A549 (cell line): ENCODE measurements around the gene CCDC14.
"Not testable (repeated sequence)": the region's sequence is repeated elsewhere in the genome, so short reads cannot be mapped to it uniquely, and the experiment has no call there.

Experiments
- FOXS1 ChIP-seq: fragments of 250-450 bp; sonication (Bioruptor Pico); IDR thresholded peaks from 2 replicates; pipeline ENCODE4 v1.5.0; 2020; ENCODE audit warnings: mild to moderate bottlenecking, moderate library complexity
- HMGXB4 ChIP-seq: fragments of 250-450 bp; sonication (Bioruptor Pico); IDR thresholded peaks from 2 replicates; pipeline ENCODE4 v1.5.0; 2021; ENCODE audit warnings: mild to moderate bottlenecking, moderate library complexity, borderline replicate concordance
- JUN ChIP-seq, 2 experiments: fragments of >200 bp; sonication (Bioruptor Twin); formaldehyde crosslinking; IDR thresholded peaks; 2 replicates in 1 of 2; 3 replicates in 1 of 2; pipeline ENCODE4 v1.6.1; 2016 to 2017
- KDM1A ChIP-seq: fragments of 200-600 bp; sonication (generic); IDR thresholded peaks from 2 replicates; pipeline ENCODE4 v1.6.1; 2016; ENCODE audit warnings: low read depth, mild to moderate bottlenecking
- MAFK ChIP-seq: fragments of 450-650 bp; IDR thresholded peaks from 2 replicates; pipeline ENCODE4 v1.6.1; 2014; ENCODE audit not compliant: partially characterized antibody
- MAX ChIP-seq: IDR thresholded peaks from 2 replicates; pipeline ENCODE4 v1.6.1; 2012
- NFE2L2 ChIP-seq: fragments of 150-350 bp; conservative IDR thresholded peaks from 2 replicates; pipeline ENCODE4 v1.6.1; 2014; ENCODE audit warnings: low read length
- RCOR1 ChIP-seq: fragments of 150-350 bp; IDR thresholded peaks from 2 replicates; pipeline ENCODE4 v1.6.1; 2014; ENCODE audit warnings: antibody characterized with exemption, low read length, low read depth
- TF ChIP-seq, protein P1 (sequence below): fragments of >200 bp; sonication (Bioruptor Twin); formaldehyde crosslinking; IDR thresholded peaks from 3 replicates; pipeline ENCODE4 v1.5.1; 2016

- TF ChIP-seq FOXS1; NFE2L2; JUN (IDR thresholded peaks at IDR 0.05); MAX; RCOR1; KDM1A; MAFK; HMGXB4 (CRISPR knock-in tag): not testable (repeated sequence)
- TF ChIP-seq, protein P1, sequence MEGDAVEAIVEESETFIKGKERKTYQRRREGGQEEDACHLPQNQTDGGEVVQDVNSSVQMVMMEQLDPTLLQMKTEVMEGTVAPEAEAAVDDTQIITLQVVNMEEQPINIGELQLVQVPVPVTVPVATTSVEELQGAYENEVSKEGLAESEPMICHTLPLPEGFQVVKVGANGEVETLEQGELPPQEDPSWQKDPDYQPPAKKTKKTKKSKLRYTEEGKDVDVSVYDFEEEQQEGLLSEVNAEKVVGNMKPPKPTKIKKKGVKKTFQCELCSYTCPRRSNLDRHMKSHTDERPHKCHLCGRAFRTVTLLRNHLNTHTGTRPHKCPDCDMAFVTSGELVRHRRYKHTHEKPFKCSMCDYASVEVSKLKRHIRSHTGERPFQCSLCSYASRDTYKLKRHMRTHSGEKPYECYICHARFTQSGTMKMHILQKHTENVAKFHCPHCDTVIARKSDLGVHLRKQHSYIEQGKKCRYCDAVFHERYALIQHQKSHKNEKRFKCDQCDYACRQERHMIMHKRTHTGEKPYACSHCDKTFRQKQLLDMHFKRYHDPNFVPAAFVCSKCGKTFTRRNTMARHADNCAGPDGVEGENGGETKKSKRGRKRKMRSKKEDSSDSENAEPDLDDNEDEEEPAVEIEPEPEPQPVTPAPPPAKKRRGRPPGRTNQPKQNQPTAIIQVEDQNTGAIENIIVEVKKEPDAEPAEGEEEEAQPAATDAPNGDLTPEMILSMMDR: not testable (repeated sequence)
Observed at GRCh38 chr3:123890162-123890561, 70.9 kb downstream of the CCDC14 start.
